Activated naive CD8-positive, alpha-beta T cell treated with anti-CD3 and anti-CD28 coated beads, Interleukin-2, amount 50 U/mL, for 24 hours (primary cell): ENCODE results near the gene RASGRF1.
"Not testable (repeated sequence)": the region's sequence is repeated elsewhere in the genome, so short reads cannot be mapped to it uniquely, and the experiment has no call there.

Experiments
- ATAC-seq: fragments of 150-1000 bp; cut with Tn5 transposase; one replicate; pipeline ENCODE4 v1.10.0; 2021
- DNase-seq: peaks from one replicate; pipeline ENCODE4 v3.0.0; 2021
- H3K27ac Mint-ChIP-seq: one replicate; pipeline ENCODE4 v1.8.0; 2021; ENCODE audit warnings: mild to moderate bottlenecking, mixed read lengths
- H3K27me3 Mint-ChIP-seq: one replicate; pipeline ENCODE4 v1.8.0; 2021; ENCODE audit warnings: mixed read lengths
- H3K36me3 Mint-ChIP-seq: one replicate; pipeline ENCODE4 v1.8.0; 2021; ENCODE audit warnings: low read depth, mixed read lengths
- H3K4me1 Mint-ChIP-seq: one replicate; pipeline ENCODE4 v1.8.0; 2021; ENCODE audit warnings: mixed read lengths
- H3K4me3 Mint-ChIP-seq: one replicate; pipeline ENCODE4 v1.8.0; 2021; ENCODE audit warnings: mild to moderate bottlenecking, moderate library complexity, mixed read lengths
- H3K9me3 Mint-ChIP-seq: one replicate; pipeline ENCODE4 v1.8.0; 2021; ENCODE audit warnings: mixed read lengths

Gene RASGRF1

GRCh38 chr15:79006071-79006470, 84.5 kb downstream of the RASGRF1 start:
- Mint-ChIP-seq H3K4me3 (no peak overlapping the region), H3K9me3 (no peaks in the 10 kb centered on the region), H3K27ac (no peak overlapping the region), H3K27me3 (peaks cover 2% of the 10 kb centered on the region), H3K36me3 (no peaks in the 10 kb centered on the region), H3K4me1 (peaks cover 15% of the 10 kb centered on the region)
- DNase-seq (no peak), ATAC-seq (no peak)

- H3K9me3 Mint-ChIP-seq = no peaks in the 10 kb centered on the region
- H3K27me3 Mint-ChIP-seq = peaks cover 2% of the 10 kb centered on the region
- peaks cover 15% of the 10 kb centered on the region for H3K4me1 Mint-ChIP-seq
- DNase-seq (peak; percentile 20), ATAC-seq (peak; percentile 50)
- no peaks in the 10 kb centered on the region for H3K36me3 Mint-ChIP-seq
- no peak overlapping the region for H3K4me3 Mint-ChIP-seq
- H3K27ac Mint-ChIP-seq = no peak overlapping the region
Measured at GRCh38 chr15:79004336-79004735, 86.2 kb downstream of the RASGRF1 start.

- DNase-seq (no peak), ATAC-seq (no peak)
- Mint-ChIP-seq H3K4me1 (peaks cover 15% of the 10 kb centered on the region), H3K27ac (peak overlapping the region; percentile 18), H3K27me3 (peaks cover 2% of the 10 kb centered on the region), H3K36me3 (no peaks in the 10 kb centered on the region), H3K9me3 (no peaks in the 10 kb centered on the region), H3K4me3 (no peak overlapping the region)
Measured at GRCh38 chr15:79003896-79004295, 86.7 kb downstream of the RASGRF1 start.

- ATAC-seq (no peak), DNase-seq (no peak)
- Mint-ChIP-seq H3K27ac (peak overlapping the region; percentile 18), H3K4me3 (no peak overlapping the region), H3K4me1 (peaks cover 15% of the 10 kb centered on the region), H3K9me3 (no peaks in the 10 kb centered on the region), H3K36me3 (no peaks in the 10 kb centered on the region), H3K27me3 (no peaks in the 10 kb centered on the region)
Measured at GRCh38 chr15:79003301-79003700, 87.3 kb downstream of the RASGRF1 start.

- ATAC-seq = no peak
- Mint-ChIP-seq H3K27ac (no peak overlapping the region), H3K4me3 (no peak overlapping the region), H3K27me3 (no peaks in the 10 kb centered on the region), H3K36me3 (no peaks in the 10 kb centered on the region), H3K4me1 (peaks cover 15% of the 10 kb centered on the region), H3K9me3 (no peaks in the 10 kb centered on the region)
- DNase-seq = no peak
Measured at GRCh38 chr15:79002581-79002980, 88.0 kb downstream of the RASGRF1 start.

GRCh38 chr15:78999636-79000035, 90.9 kb downstream of the RASGRF1 start:
- Mint-ChIP-seq H3K27ac (no peak overlapping the region), H3K4me3 (no peak overlapping the region), H3K9me3 (no peaks in the 10 kb centered on the region), H3K36me3 (no peaks in the 10 kb centered on the region), H3K27me3 (no peaks in the 10 kb centered on the region), H3K4me1 (peaks cover 9% of the 10 kb centered on the region)
- DNase-seq (no peak), ATAC-seq (no peak)

- no peak overlapping the region for H3K4me3 Mint-ChIP-seq
- no peaks in the 10 kb centered on the region for H3K4me1 Mint-ChIP-seq
- DNase-seq (no peak), ATAC-seq (no peak)
- H3K9me3 Mint-ChIP-seq = no peaks in the 10 kb centered on the region
- H3K27me3 Mint-ChIP-seq = no peaks in the 10 kb centered on the region
- no peaks in the 10 kb centered on the region for H3K36me3 Mint-ChIP-seq
- no peak overlapping the region for H3K27ac Mint-ChIP-seq
Measured at GRCh38 chr15:78998526-78998925, 92.1 kb downstream of the RASGRF1 start.

GRCh38 chr15:78997981-78998499, 92.5 kb downstream of the RASGRF1 start:
- H3K27ac Mint-ChIP-seq = no peak overlapping the region

GRCh38 chr15:78996894-78997275, 93.7 kb downstream of the RASGRF1 start:
- Mint-ChIP-seq H3K36me3 (no peaks in the 10 kb centered on the region), H3K27ac (no peak overlapping the region), H3K27me3 (no peaks in the 10 kb centered on the region), H3K4me1 (no peaks in the 10 kb centered on the region), H3K9me3 (no peaks in the 10 kb centered on the region), H3K4me3 (no peak overlapping the region)
- ATAC-seq = no peak
- no peak for DNase-seq

More at GRCh38 chr15:78997981-78998499, 92.5 kb downstream of the RASGRF1 start:
- H3K4me3 Mint-ChIP-seq = no peak overlapping the region
- no peak for DNase-seq
- H3K9me3 Mint-ChIP-seq = no peaks in the 10 kb centered on the region
- no peaks in the 10 kb centered on the region for H3K4me1 Mint-ChIP-seq
- H3K36me3 Mint-ChIP-seq = no peaks in the 10 kb centered on the region
- no peak for ATAC-seq
- no peaks in the 10 kb centered on the region for H3K27me3 Mint-ChIP-seq

GRCh38 chr15:78995921-78996893, 94.4 kb downstream of the RASGRF1 start:
- no peaks in the 10 kb centered on the region for H3K9me3 Mint-ChIP-seq
- H3K4me3 Mint-ChIP-seq = no peak overlapping the region
- H3K36me3 Mint-ChIP-seq = no peaks in the 10 kb centered on the region
- no peak for ATAC-seq
- H3K27me3 Mint-ChIP-seq = no peaks in the 10 kb centered on the region
- no peak for DNase-seq
- no peak overlapping the region for H3K27ac Mint-ChIP-seq
- H3K4me1 Mint-ChIP-seq = no peaks in the 10 kb centered on the region

- not testable (repeated sequence) for DNase-seq, H3K36me3 Mint-ChIP-seq, H3K9me3 Mint-ChIP-seq, H3K27ac Mint-ChIP-seq, H3K4me3 Mint-ChIP-seq, H3K27me3 Mint-ChIP-seq, H3K4me1 Mint-ChIP-seq, ATAC-seq
Measured at GRCh38 chr15:78995161-78995560, 95.4 kb downstream of the RASGRF1 start.

GRCh38 chr15:78993931-78994530, 96.5 kb downstream of the RASGRF1 start:
- Mint-ChIP-seq H3K4me3 (no peak overlapping the region), H3K4me1 (no peaks in the 10 kb centered on the region), H3K27ac (no peak overlapping the region), H3K36me3 (no peaks in the 10 kb centered on the region), H3K9me3 (no peaks in the 10 kb centered on the region), H3K27me3 (no peaks in the 10 kb centered on the region)
- DNase-seq (no peak), ATAC-seq (no peak)

GRCh38 chr15:78993257-78993930, 97.2 kb downstream of the RASGRF1 start:
- H3K27ac Mint-ChIP-seq = peak overlapping the region; percentile 2
- DNase-seq (no peak), ATAC-seq (no peak)
- peaks cover 2% of the 10 kb centered on the region for H3K27me3 Mint-ChIP-seq
- H3K4me3 Mint-ChIP-seq = no peak overlapping the region
- H3K4me1 Mint-ChIP-seq = peaks cover 2% of the 10 kb centered on the region
- H3K9me3 Mint-ChIP-seq = no peaks in the 10 kb centered on the region
- H3K36me3 Mint-ChIP-seq = no peaks in the 10 kb centered on the region

- DNase-seq (no peak), ATAC-seq (no peak)
- peak overlapping the region; percentile 2 for H3K27ac Mint-ChIP-seq
- no peak overlapping the region for H3K4me3 Mint-ChIP-seq
- peaks cover 4% of the 10 kb centered on the region for H3K27me3 Mint-ChIP-seq
- peaks cover 3% of the 10 kb centered on the region for H3K4me1 Mint-ChIP-seq
- H3K36me3 Mint-ChIP-seq = no peaks in the 10 kb centered on the region
- H3K9me3 Mint-ChIP-seq = no peaks in the 10 kb centered on the region
Measured at GRCh38 chr15:78992416-78993256, 97.9 kb downstream of the RASGRF1 start.
